ENCODE results near the gene RAD9A. TPM values are rescaled to one million over a fixed set of nuclear protein-coding genes. Genes with fewer than 3 reads are reported as not detected.

Gene RAD9A
- total and polyA plus RNA-seq, 9 of the 15 experiments (the other 6 are each of a cell fraction or from before 2014, with no cell fraction given): 1.4 to 41.2 (median 16.1) TPM

DNA sequence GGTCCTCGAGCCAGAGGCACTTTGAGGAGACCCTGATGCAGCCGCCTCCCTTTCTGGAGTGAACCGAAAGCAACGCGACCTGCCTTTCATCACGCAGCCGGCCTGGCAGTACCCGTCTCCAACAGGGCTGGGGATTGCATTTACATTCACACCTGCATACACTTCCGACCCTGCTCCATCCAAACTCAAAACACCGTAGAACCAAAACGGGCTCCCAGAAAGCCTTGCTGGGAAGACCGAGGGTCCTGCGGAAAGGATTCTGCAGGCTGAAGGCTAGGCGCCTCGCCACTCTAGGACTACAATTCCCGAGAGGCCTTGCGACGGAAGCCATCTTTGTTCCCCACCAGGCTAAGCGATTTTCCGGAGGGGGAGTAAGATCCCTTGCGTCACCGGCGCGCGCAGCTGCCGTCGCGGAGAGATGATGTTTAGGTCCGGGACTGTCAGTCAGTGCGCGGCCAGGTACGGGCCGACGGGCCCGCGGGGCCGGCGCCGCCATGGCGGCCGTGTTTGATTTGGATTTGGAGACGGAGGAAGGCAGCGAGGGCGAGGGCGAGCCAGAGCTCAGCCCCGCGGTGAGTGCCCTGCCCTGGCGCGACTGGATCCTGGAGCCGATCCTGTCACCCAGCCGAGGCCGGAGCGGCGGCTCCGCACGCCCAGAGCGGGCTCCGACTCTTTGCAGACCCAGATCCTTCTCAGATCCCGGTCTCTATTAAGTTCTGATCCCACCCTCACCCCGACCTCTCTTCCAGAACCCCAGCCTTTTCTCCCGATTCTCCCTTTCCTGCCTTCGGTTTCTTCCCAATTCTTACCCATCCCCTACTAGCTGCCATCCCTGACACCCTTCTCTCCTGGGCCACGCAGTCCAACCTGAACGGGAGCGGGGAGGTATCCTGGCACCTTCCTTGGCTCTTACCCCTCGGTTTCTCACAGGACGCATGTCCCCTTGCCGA lies 36.5 kb downstream of the RAD9A start, which contains the start of gene RPS6KB2 (continued):
- TF ChIP-seq, protein P1, sequence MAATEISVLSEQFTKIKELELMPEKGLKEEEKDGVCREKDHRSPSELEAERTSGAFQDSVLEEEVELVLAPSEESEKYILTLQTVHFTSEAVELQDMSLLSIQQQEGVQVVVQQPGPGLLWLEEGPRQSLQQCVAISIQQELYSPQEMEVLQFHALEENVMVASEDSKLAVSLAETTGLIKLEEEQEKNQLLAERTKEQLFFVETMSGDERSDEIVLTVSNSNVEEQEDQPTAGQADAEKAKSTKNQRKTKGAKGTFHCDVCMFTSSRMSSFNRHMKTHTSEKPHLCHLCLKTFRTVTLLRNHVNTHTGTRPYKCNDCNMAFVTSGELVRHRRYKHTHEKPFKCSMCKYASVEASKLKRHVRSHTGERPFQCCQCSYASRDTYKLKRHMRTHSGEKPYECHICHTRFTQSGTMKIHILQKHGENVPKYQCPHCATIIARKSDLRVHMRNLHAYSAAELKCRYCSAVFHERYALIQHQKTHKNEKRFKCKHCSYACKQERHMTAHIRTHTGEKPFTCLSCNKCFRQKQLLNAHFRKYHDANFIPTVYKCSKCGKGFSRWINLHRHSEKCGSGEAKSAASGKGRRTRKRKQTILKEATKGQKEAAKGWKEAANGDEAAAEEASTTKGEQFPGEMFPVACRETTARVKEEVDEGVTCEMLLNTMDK (IDR thresholded peaks at IDR 0.05; ENCODE audit: borderline replicate concordance, insufficient read depth, low read depth, low read length, poor library complexity, severe bottlenecking): peak; percentile 1
- TF ChIP-seq, protein P2, sequence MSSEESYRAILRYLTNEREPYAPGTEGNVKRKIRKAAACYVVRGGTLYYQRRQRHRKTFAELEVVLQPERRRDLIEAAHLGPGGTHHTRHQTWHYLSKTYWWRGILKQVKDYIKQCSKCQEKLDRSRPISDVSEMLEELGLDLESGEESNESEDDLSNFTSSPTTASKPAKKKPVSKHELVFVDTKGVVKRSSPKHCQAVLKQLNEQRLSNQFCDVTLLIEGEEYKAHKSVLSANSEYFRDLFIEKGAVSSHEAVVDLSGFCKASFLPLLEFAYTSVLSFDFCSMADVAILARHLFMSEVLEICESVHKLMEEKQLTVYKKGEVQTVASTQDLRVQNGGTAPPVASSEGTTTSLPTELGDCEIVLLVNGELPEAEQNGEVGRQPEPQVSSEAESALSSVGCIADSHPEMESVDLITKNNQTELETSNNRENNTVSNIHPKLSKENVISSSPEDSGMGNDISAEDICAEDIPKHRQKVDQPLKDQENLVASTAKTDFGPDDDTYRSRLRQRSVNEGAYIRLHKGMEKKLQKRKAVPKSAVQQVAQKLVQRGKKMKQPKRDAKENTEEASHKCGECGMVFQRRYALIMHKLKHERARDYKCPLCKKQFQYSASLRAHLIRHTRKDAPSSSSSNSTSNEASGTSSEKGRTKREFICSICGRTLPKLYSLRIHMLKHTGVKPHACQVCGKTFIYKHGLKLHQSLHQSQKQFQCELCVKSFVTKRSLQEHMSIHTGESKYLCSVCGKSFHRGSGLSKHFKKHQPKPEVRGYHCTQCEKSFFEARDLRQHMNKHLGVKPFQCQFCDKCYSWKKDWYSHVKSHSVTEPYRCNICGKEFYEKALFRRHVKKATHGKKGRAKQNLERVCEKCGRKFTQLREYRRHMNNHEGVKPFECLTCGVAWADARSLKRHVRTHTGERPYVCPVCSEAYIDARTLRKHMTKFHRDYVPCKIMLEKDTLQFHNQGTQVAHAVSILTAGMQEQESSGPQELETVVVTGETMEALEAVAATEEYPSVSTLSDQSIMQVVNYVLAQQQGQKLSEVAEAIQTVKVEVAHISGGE (CRISPR knock-in tag; IDR thresholded peaks at IDR 0.05): peak in 1 of 3 experiments; percentile 83; a peak in 2 of 6 replicates
- TF ChIP-seq ZNF274 (IDR thresholded peaks at IDR 0.05; ENCODE audit: borderline replicate concordance, low read depth, low read length) (no peak), GTF2E2 (tag; IDR thresholded peaks at IDR 0.05) (peak; percentile 47; the same call in 1 of the 2 replicates), TEAD4 (IDR thresholded peaks at IDR 0.05; ENCODE audit: low read length) (no peak), TEAD4 (CRISPR knock-in tag; IDR thresholded peaks at IDR 0.05; ENCODE audit: borderline replicate concordance) (no peak), CBX2 (IDR thresholded peaks at IDR 0.05; ENCODE audit: insufficient read depth, low read length, poor library complexity, severe bottlenecking) (no peak), ERF (CRISPR knock-in tag; IDR thresholded peaks at IDR 0.05) (no peak), MTA2 (IDR thresholded peaks at IDR 0.05; ENCODE audit: low read depth) (no peak), OTX1 (CRISPR knock-in tag; IDR thresholded peaks at IDR 0.05) (no peak), BRCA1 (IDR thresholded peaks at IDR 0.05) (no peak), BRCA1 (CRISPR knock-in tag; IDR thresholded peaks at IDR 0.05) (no peak)
- TF ChIP-seq, protein P3, sequence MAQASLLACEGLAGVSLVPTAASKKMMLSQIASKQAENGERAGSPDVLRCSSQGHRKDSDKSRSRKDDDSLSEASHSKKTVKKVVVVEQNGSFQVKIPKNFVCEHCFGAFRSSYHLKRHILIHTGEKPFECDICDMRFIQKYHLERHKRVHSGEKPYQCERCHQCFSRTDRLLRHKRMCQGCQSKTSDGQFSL (CRISPR knock-in tag; IDR thresholded peaks at IDR 0.05): peak; percentile 92
- TF ChIP-seq, protein P3 (tag; IDR thresholded peaks at IDR 0.05): peak in 1 of 2 experiments; percentile 87; a peak in 2 of 4 replicates
- TF ChIP-seq, protein P4, sequence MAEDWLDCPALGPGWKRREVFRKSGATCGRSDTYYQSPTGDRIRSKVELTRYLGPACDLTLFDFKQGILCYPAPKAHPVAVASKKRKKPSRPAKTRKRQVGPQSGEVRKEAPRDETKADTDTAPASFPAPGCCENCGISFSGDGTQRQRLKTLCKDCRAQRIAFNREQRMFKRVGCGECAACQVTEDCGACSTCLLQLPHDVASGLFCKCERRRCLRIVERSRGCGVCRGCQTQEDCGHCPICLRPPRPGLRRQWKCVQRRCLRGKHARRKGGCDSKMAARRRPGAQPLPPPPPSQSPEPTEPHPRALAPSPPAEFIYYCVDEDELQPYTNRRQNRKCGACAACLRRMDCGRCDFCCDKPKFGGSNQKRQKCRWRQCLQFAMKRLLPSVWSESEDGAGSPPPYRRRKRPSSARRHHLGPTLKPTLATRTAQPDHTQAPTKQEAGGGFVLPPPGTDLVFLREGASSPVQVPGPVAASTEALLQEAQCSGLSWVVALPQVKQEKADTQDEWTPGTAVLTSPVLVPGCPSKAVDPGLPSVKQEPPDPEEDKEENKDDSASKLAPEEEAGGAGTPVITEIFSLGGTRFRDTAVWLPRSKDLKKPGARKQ (CRISPR knock-in tag; IDR thresholded peaks at IDR 0.05): no peak
